ENCODE data around the gene TOP2A. TPM values are rescaled to one million over a fixed set of nuclear protein-coding genes. Genes with fewer than 3 reads are reported as not detected.

The TOP2A gene
- total RNA-seq, 2 experiments from 2014 or later = 244 to 245 TPM

GRCh38 chr17:40354221-40355122, 63.2 kb downstream of the TOP2A start:
- Mint-ChIP-seq H3K36me3 (peaks cover 9% of the 10 kb centered on the region), H3K4me3 (no peak overlapping the region), H3K4me1 (peaks cover 19% of the 10 kb centered on the region), H3K27me3 (no peaks in the 10 kb centered on the region), H3K9me3 (no peaks in the 10 kb centered on the region), H3K27ac (no peak overlapping the region)
- DNase-seq = no peak

GRCh38 chr17:40352779-40353394, 64.8 kb downstream of the TOP2A start:
- DNase-seq = no peak
- no peaks in the 10 kb centered on the region for H3K9me3 Mint-ChIP-seq
- peaks cover 20% of the 10 kb centered on the region for H3K4me1 Mint-ChIP-seq
- H3K27ac Mint-ChIP-seq = peak overlapping the region; percentile 22
- H3K36me3 Mint-ChIP-seq = peaks cover 11% of the 10 kb centered on the region
- no peaks in the 10 kb centered on the region for H3K27me3 Mint-ChIP-seq
- H3K4me3 Mint-ChIP-seq = no peak overlapping the region

- Mint-ChIP-seq H3K36me3 (peaks cover 11% of the 10 kb centered on the region), H3K27ac (no peak overlapping the region), H3K4me3 (no peak overlapping the region), H3K4me1 (peaks cover 26% of the 10 kb centered on the region), H3K9me3 (no peaks in the 10 kb centered on the region), H3K27me3 (no peaks in the 10 kb centered on the region)
- DNase-seq = no peak
These were observed 65.4 kb downstream of the TOP2A start for GRCh38 chr17:40352237-40352778.

- peaks cover 11% of the 10 kb centered on the region for H3K36me3 Mint-ChIP-seq
- H3K9me3 Mint-ChIP-seq = no peaks in the 10 kb centered on the region
- no peak overlapping the region for H3K27ac Mint-ChIP-seq
- no peaks in the 10 kb centered on the region for H3K27me3 Mint-ChIP-seq
- H3K4me3 Mint-ChIP-seq = no peak overlapping the region
- peaks cover 33% of the 10 kb centered on the region for H3K4me1 Mint-ChIP-seq
- DNase-seq = no peak
These were observed 66.1 kb downstream of the TOP2A start for GRCh38 chr17:40351359-40352236.

- peaks cover 40% of the 10 kb centered on the region for H3K4me1 Mint-ChIP-seq
- no peaks in the 10 kb centered on the region for H3K9me3 Mint-ChIP-seq
- no peak overlapping the region for H3K27ac Mint-ChIP-seq
- no peaks in the 10 kb centered on the region for H3K27me3 Mint-ChIP-seq
- no peak overlapping the region for H3K4me3 Mint-ChIP-seq
- no peak for DNase-seq
- H3K36me3 Mint-ChIP-seq = peaks cover 11% of the 10 kb centered on the region
These were observed 66.9 kb downstream of the TOP2A start for GRCh38 chr17:40350689-40351358.

- Mint-ChIP-seq H3K4me3 (no peak overlapping the region), H3K36me3 (peaks cover 11% of the 10 kb centered on the region), H3K4me1 (peaks cover 47% of the 10 kb centered on the region), H3K27ac (no peak overlapping the region), H3K9me3 (no peaks in the 10 kb centered on the region), H3K27me3 (no peaks in the 10 kb centered on the region)
- no peak for DNase-seq
These were observed 67.6 kb downstream of the TOP2A start for GRCh38 chr17:40349895-40350688.

- no peak for DNase-seq
- no peak overlapping the region for H3K4me3 Mint-ChIP-seq
- H3K36me3 Mint-ChIP-seq = peaks cover 11% of the 10 kb centered on the region
- no peaks in the 10 kb centered on the region for H3K27me3 Mint-ChIP-seq
- peaks cover 53% of the 10 kb centered on the region for H3K4me1 Mint-ChIP-seq
- no peak overlapping the region for H3K27ac Mint-ChIP-seq
- H3K9me3 Mint-ChIP-seq = no peaks in the 10 kb centered on the region
These were observed 68.2 kb downstream of the TOP2A start for GRCh38 chr17:40349477-40349894.

- no peaks in the 10 kb centered on the region for H3K9me3 Mint-ChIP-seq
- peaks cover 60% of the 10 kb centered on the region for H3K4me1 Mint-ChIP-seq
- H3K36me3 Mint-ChIP-seq = peaks cover 11% of the 10 kb centered on the region
- H3K27me3 Mint-ChIP-seq = no peaks in the 10 kb centered on the region
- DNase-seq = no peak
- H3K4me3 Mint-ChIP-seq = no peak overlapping the region
- no peak overlapping the region for H3K27ac Mint-ChIP-seq
These were observed 68.9 kb downstream of the TOP2A start for GRCh38 chr17:40348562-40349476.

GRCh38 chr17:40348136-40348504, 69.6 kb downstream of the TOP2A start:
- Mint-ChIP-seq H3K36me3 (peaks cover 13% of the 10 kb centered on the region), H3K9me3 (no peaks in the 10 kb centered on the region), H3K27ac (peak overlapping the region; percentile 54), H3K4me3 (no peak overlapping the region), H3K27me3 (no peaks in the 10 kb centered on the region), H3K4me1 (peaks cover 63% of the 10 kb centered on the region)
- DNase-seq = no peak

- peak overlapping the region; percentile 54 for H3K27ac Mint-ChIP-seq
- peaks cover 62% of the 10 kb centered on the region for H3K4me1 Mint-ChIP-seq
- H3K27me3 Mint-ChIP-seq = no peaks in the 10 kb centered on the region
- no peak for DNase-seq
- no peak overlapping the region for H3K4me3 Mint-ChIP-seq
- H3K36me3 Mint-ChIP-seq = peaks cover 18% of the 10 kb centered on the region
- no peaks in the 10 kb centered on the region for H3K9me3 Mint-ChIP-seq
These were observed 70.2 kb downstream of the TOP2A start for GRCh38 chr17:40347319-40348135.

GRCh38 chr17:40346765-40347158, 70.9 kb downstream of the TOP2A start:
- Mint-ChIP-seq H3K4me3 (no peak overlapping the region), H3K36me3 (peaks cover 15% of the 10 kb centered on the region), H3K4me1 (peaks cover 58% of the 10 kb centered on the region), H3K27me3 (no peaks in the 10 kb centered on the region), H3K27ac (peak overlapping the region; percentile 25), H3K9me3 (no peaks in the 10 kb centered on the region)
- no peak for DNase-seq

GRCh38 chr17:40345994-40346764, 71.5 kb downstream of the TOP2A start:
- Mint-ChIP-seq H3K9me3 (no peaks in the 10 kb centered on the region), H3K4me3 (no peak overlapping the region), H3K27me3 (no peaks in the 10 kb centered on the region), H3K36me3 (peaks cover 13% of the 10 kb centered on the region), H3K4me1 (peaks cover 57% of the 10 kb centered on the region), H3K27ac (peak overlapping the region; percentile 2)
- DNase-seq = no peak
